Stimulated activated CD4-positive, alpha-beta T cell treated with anti-CD3 and anti-CD28 coated beads, Interleukin-2, amount 100 ng/mL, for 48 hours (primary cell): Measurements from ENCODE around the gene GPSM1.
"Not testable (repeated sequence)": the region's sequence is repeated elsewhere in the genome, so short reads cannot be mapped to it uniquely, and the experiment has no call there.

Experiments used
- DNase-seq, 2 donors: peaks; one replicate each; pipeline ENCODE4 v3.0.0-alpha.2; 2020

Gene GPSM1

GRCh38 chr9:136401173-136401922 lies 74.0 kb downstream of the GPSM1 start:
- DNase-seq, result no peak

- no peak for DNase-seq
These were observed 74.7 kb downstream of the GPSM1 start for GRCh38 chr9:136402067-136402466.

GRCh38 chr9:136403538-136403914 lies 76.2 kb downstream of the GPSM1 start:
- DNase-seq, result peak; percentile 53 to 55

- DNase-seq, result peak in 1 of 2 donors; percentile 25
These were observed 76.8 kb downstream of the GPSM1 start for GRCh38 chr9:136403915-136404800.

- DNase-seq, result no peak
These were observed 77.4 kb downstream of the GPSM1 start for GRCh38 chr9:136404801-136405136.

GRCh38 chr9:136405481-136405880 lies 78.1 kb downstream of the GPSM1 start:
- no peak for DNase-seq

GRCh38 chr9:136405904-136406303 lies 78.6 kb downstream of the GPSM1 start:
- DNase-seq, result not testable (repeated sequence)

- not testable (repeated sequence) for DNase-seq
These were observed 79.7 kb downstream of the GPSM1 start for GRCh38 chr9:136407061-136407460.

GRCh38 chr9:136407911-136408310 lies 80.6 kb downstream of the GPSM1 start:
- DNase-seq, result no peak
